ENCODE measurements around the gene FAHD2A. TPM values are rescaled to one million over a fixed set of nuclear protein-coding genes. Genes with fewer than 3 reads are reported as not detected.
"Not testable (repeated sequence)": the region's sequence is repeated elsewhere in the genome, so short reads cannot be mapped to it uniquely, and the experiment has no call there.

FAHD2A gene
- polyA plus RNA-seq, 1 donor: 40.8 TPM

- no peak for DNase-seq
These were observed 27.5 kb upstream of the FAHD2A start for GRCh38 chr2:95374921-95375471.

GRCh38 chr2:95375532-95376150, 26.9 kb upstream of the FAHD2A start:
- DNase-seq: no peak

DNA sequence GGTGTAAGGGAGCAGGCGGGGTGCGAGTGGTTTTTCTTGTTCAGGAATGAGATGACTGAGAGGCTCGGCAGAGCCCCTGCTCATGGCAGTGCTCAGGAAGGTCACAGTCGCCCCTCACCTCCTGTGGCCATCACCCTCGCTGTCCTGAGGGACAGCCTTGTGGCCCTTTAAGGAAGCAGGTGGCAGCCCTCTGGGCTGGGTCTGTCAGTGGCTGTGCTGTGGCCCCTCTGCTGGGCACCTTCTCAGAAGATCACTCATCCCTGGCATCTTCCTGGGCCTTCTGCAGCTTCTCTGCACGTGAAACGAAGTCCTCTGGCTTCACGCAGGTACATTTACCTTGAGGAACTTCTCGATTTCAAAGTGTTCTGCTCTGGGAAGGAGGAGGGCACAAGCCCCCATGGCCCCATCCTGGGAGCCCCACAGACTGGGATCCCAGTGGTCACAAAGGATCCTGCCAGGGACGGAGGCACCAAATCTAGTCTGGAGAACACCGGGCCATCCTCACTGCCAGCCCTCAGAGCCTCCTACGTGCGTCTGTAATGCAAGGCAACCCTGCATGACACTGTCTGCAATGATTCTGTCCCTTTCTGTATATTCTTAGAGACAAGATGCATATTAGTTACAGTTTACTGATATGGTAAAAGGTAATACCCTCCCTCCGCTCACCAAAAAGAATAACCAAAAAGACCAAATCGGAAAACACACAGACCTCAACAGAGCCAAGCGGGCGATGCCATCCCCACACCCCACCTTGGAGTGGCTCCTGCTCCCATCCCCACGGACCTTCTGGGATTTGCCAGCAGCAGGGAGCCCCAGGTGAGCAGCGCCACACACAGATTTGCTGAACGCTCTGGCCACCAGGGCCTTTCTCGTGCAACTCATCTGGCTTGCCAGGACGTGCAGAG, 25.9 kb upstream of the FAHD2A start:
- DNase-seq: no peak

- DNase-seq: no peak
These were observed 25.0 kb upstream of the FAHD2A start for GRCh38 chr2:95377216-95378123.

DNA sequence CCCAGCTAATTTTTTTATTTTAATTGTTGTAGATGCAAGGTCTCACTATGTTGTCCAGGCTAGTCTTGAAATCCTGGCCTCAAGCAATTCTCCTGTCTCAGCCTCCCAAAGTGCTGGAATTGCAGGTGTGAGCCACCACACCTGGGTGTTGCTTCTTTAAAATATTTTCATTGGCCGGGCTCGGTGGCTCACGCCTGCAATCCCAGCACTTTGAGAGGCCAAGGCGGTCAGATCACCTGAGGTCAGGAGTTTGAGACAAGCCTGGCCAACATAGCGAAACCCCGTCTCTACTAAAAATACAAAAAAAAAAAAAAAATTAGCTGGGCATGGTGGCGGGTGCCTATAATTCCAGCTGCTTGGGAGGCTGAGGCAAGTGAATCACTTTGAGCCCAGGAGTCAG, 24.2 kb upstream of the FAHD2A start:
- DNase-seq: not testable (repeated sequence)

- no peak for DNase-seq
These were observed 23.1 kb upstream of the FAHD2A start for GRCh38 chr2:95379371-95379831.

DNA sequence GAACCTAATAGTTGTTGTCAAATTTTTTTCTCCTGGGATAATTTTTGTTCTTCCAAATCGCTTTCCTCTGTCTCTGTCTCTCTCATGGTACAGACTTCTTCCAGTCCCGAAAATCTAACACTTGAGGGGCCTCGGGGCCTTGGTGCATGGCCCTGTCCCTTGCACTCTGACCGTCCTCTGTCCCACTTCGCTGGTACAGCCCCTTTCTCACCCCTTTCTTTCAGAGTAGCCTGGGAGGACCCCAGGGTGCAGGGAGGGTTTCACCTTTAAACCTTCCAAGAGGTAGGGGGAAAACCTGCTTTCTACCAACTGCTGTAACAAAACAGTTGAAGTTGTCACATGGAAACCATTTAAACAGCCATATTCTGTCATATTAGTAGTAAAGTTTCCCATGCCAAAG, 22.2 kb upstream of the FAHD2A start:
- DNase-seq: no peak

- no peak for DNase-seq
These were observed 21.8 kb upstream of the FAHD2A start for GRCh38 chr2:95380731-95381130.

DNA sequence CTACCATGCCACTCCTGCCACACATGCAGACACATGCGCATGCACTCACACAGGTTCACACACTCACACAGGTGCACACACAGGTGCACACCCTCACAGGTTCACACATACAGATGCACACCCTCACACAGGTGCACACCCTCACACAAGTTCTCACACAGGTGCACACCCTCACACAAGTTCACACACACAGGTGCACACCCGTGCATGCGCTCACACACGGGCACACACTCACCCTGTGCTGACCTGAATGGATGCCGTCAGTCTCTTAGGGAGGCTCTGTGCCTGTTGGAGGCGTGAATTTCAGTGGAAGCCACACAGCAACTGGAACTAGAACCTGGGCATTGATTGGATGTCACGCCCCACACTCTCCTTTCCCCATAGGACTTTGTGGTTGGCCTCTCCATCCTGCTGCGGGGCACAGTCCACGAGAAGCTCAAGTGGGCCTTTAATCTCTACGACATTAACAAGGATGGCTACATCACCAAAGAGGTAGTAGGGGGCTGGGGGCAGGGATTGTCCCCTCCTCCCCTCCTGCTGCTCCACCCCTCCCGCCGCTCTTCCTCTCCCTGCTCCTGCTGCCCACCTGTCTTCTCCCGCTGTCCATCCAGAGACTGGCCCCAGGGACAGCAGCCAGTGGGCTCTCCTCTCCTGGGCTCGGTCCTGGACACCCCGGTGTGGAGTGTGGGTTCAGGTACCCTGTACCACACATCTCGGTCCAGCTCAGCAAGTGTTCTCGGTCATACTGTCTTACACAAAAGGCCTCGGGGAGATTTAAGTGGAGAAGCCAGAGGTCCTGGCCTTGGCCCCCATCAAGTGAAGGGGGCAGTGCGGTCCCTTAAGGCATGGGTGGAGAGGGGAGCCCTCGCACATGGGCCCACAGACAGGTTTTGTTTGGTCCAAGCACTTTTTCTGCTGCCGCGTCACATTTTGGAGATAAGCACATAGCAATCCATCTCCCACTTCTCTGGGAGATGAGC, 21.0 kb upstream of the FAHD2A start:
- no peak for DNase-seq

DNA sequence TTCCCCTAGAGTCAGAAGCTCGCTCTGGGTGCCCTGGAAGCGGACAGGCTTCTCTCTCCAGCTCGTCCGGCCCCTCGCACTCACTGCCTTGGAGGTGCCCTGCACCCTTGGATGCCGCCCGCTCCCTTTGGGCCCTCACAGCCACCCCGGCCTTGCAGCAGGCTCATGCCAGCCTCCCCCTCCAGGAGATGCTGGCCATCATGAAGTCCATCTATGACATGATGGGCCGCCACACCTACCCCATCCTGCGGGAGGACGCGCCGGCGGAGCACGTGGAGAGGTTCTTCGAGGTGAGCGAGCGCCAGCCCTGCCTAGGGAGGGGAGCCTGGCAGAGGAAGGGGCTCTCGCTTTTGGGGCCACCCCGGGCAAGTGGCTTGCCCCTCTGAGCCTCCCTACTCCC, 20.3 kb upstream of the FAHD2A start:
- DNase-seq: no peak

DNA sequence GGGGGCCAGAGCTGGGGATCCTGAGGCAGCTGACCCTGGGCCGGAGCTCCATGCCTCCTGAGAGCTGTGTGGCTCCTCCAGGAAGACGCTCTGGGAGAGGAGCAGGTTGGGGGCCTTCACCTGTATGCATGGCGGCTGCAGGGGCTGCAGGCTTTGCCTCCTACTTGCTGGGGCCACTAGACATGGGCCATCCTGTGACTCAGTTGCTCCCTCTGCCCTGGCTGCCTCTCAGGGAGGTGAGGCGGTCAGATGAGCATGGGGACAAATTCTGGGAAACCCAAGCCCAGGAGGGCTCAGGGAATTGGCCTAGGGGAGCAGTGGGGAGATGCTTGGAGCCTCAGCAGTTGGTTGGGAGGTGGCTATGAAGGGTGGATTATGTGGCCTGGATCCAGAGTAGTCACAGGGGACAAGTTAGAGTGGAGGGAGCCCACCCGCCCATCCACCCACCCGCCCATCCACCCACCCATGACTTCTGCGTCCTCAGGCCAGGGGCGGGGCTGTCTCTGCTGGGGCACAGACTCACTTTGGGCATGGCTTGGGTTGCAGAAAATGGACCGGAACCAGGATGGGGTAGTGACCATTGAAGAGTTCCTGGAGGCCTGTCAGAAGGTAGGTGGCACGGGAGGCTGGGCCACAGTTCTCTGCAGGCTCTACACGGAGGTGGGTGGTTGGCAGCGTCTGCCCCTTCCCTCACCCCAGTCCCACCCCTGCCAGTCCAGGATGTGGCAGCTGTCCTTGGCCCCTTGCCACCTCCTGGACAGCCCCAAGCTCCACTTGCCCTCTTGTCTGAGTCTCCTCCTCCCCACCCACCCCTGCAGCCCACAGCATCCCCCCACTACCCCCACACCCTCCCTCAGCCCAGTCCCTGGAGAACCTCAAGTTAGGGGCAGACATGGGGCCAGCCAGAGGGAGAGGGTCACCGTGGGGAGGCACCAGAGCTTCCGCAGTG, 19.5 kb upstream of the FAHD2A start:
- DNase-seq: no peak

GRCh38 chr2:95383635-95384027, 18.9 kb upstream of the FAHD2A start:
- no peak for DNase-seq

DNA sequence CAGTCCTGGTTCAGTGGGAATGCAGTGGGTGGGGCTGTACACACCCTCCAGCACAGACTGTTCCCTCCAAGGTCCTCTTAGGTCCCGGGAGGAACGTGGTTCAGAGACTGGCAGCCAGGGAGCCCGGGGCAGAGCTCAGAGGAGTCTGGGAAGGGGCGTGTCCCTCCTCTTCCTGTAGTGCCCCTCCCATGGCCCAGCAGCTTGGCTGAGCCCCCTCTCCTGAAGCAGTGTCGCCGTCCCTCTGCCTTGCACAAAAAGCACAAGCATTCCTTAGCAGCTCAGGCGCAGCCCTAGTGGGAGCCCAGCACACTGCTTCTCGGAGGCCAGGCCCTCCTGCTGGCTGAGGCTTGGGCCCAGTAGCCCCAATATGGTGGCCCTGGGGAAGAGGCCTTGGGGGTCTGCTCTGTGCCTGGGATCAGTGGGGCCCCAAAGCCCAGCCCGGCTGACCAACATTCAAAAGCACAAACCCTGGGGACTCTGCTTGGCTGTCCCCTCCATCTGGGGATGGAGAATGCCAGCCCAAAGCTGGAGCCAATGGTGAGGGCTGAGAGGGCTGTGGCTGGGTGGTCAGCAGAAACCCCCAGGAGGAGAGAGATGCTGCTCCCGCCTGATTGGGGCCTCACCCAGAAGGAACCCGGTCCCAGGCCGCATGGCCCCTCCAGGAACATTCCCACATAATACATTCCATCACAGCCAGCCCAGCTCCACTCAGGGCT, 17.5 kb upstream of the FAHD2A start:
- no peak for DNase-seq

- DNase-seq: no peak
These were observed 16.9 kb upstream of the FAHD2A start for GRCh38 chr2:95385570-95385984.

- DNase-seq: no peak
These were observed 16.5 kb upstream of the FAHD2A start for GRCh38 chr2:95386031-95386430.

DNA sequence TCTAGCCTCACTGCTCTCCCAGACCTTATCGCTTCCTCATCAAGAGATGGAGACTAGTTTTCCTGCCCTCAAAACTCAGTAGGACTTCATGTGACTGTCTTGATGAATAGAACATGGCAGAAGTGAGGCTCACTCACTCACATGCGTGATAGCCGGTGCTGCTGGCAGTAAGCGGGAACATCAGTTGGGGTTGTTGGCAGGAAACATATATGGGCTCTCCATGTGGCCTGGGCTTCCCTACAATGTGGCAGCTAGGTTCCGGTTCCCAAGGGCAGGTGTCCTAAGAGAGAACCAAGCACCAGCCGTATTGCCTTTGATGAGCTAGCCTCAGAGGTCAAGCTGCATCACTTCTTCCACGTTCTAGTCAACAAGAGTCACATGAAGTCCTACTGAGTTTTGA, 15.2 kb upstream of the FAHD2A start:
- no peak for DNase-seq

DNA sequence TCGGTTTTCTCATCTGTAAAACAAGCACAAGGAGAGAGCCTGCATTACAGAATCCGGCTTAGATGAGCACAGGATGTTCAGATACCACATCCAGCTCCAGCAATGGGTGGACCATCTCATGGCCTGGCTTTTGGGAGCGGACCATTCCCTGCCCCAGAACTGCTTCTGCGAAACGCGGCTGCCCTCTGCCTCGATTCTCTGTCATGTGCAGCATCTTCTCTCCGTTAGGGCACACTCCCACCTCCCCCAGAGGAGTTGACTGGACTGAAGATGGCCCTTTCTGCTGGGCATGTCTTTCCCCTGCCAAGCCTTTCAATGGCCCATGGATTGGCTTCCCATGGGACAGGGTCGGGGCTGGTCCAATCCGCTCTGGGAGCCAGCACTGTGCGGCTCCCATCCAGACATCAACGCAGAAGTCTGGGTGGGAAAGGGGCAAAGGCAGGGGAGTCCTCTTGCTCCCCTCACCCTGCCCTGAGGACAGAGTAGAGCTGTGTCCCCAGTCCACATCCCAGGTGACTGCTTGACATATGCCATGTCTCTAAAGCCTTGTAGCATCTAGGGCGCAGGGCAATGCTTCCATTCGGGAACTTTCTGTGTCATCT, 14.3 kb upstream of the FAHD2A start:
- DNase-seq: no peak

- DNase-seq: no peak
These were observed 13.7 kb upstream of the FAHD2A start for GRCh38 chr2:95388856-95389244.
